ENCODE results near the gene LRG1. TPM values are rescaled to one million over a fixed set of nuclear protein-coding genes. Genes with fewer than 3 reads are reported as not detected.
A peak's percentile ranks its signal among the peaks of the same experiment; 100 is the strongest.

LRG1 gene
- total and polyA plus RNA-seq, 2 of the 13 experiments (the other 11 are each of a cell fraction or from before 2014, with no cell fraction given), result 12.0 to 39.3 TPM

- TF ChIP-seq, protein P1, sequence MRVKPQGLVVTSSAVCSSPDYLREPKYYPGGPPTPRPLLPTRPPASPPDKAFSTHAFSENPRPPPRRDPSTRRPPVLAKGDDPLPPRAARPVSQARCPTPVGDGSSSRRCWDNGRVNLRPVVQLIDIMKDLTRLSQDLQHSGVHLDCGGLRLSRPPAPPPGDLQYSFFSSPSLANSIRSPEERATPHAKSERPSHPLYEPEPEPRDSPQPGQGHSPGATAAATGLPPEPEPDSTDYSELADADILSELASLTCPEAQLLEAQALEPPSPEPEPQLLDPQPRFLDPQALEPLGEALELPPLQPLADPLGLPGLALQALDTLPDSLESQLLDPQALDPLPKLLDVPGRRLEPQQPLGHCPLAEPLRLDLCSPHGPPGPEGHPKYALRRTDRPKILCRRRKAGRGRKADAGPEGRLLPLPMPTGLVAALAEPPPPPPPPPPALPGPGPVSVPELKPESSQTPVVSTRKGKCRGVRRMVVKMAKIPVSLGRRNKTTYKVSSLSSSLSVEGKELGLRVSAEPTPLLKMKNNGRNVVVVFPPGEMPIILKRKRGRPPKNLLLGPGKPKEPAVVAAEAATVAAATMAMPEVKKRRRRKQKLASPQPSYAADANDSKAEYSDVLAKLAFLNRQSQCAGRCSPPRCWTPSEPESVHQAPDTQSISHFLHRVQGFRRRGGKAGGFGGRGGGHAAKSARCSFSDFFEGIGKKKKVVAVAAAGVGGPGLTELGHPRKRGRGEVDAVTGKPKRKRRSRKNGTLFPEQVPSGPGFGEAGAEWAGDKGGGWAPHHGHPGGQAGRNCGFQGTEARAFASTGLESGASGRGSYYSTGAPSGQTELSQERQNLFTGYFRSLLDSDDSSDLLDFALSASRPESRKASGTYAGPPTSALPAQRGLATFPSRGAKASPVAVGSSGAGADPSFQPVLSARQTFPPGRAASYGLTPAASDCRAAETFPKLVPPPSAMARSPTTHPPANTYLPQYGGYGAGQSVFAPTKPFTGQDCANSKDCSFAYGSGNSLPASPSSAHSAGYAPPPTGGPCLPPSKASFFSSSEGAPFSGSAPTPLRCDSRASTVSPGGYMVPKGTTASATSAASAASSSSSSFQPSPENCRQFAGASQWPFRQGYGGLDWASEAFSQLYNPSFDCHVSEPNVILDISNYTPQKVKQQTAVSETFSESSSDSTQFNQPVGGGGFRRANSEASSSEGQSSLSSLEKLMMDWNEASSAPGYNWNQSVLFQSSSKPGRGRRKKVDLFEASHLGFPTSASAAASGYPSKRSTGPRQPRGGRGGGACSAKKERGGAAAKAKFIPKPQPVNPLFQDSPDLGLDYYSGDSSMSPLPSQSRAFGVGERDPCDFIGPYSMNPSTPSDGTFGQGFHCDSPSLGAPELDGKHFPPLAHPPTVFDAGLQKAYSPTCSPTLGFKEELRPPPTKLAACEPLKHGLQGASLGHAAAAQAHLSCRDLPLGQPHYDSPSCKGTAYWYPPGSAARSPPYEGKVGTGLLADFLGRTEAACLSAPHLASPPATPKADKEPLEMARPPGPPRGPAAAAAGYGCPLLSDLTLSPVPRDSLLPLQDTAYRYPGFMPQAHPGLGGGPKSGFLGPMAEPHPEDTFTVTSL (CRISPR knock-in tag; IDR thresholded peaks at IDR 0.05; ENCODE audit: borderline replicate concordance), result no peak
- TF ChIP-seq KAT8 (CRISPR knock-in tag; IDR thresholded peaks at IDR 0.05) (no peak), ZKSCAN8 (CRISPR knock-in tag; IDR thresholded peaks at IDR 0.05; ENCODE audit: borderline replicate concordance) (peak; percentile 18; the same call in 1 of the 2 replicates), DR1 (CRISPR knock-in tag; IDR thresholded peaks at IDR 0.05) (0 out of 2 replicates have a peak, but pooled peaks have one; percentile 59), SMYD3 (CRISPR knock-in tag; IDR thresholded peaks at IDR 0.05) (0 out of 2 replicates have a peak, but pooled peaks have one; percentile 43), ZBTB7B (CRISPR knock-in tag; IDR thresholded peaks at IDR 0.05) (peak; percentile 66), SIN3B (IDR thresholded peaks at IDR 0.05; ENCODE audit: low read length) (peak; percentile 87), TGIF2 (CRISPR knock-in tag; IDR thresholded peaks at IDR 0.05) (peak; percentile 80; the same call in 1 of the 2 replicates), ZNF567 (CRISPR knock-in tag; IDR thresholded peaks at IDR 0.05; ENCODE audit: borderline replicate concordance) (no peak), ZNF501 (CRISPR knock-in tag; IDR thresholded peaks at IDR 0.05) (peak; percentile 59; the same call in 1 of the 2 replicates), E2F5 (CRISPR knock-in tag; conservative IDR thresholded peaks at IDR 0.05) (peak; percentile 83), ASH2L (IDR thresholded peaks at IDR 0.05; ENCODE audit: insufficient read length, low read depth, low read length) (peak; percentile 18), ZNF230 (CRISPR knock-in tag; IDR thresholded peaks at IDR 0.05) (no peak), SNAI1 (CRISPR knock-in tag; IDR thresholded peaks at IDR 0.05; ENCODE audit: borderline replicate concordance) (0 out of 2 replicates have a peak, but pooled peaks have one; percentile 41), CEBPG (CRISPR knock-in tag; IDR thresholded peaks at IDR 0.05) (no peak), CAMTA2 (CRISPR knock-in tag; IDR thresholded peaks at IDR 0.05; ENCODE audit: borderline replicate concordance) (no peak), ISL2 (CRISPR knock-in tag; IDR thresholded peaks at IDR 0.05) (no peak), ZNF343 (CRISPR knock-in tag; IDR thresholded peaks at IDR 0.05) (0 out of 2 replicates have a peak, but pooled peaks have one; percentile 46), CTCF (CRISPR knock-in tag; IDR thresholded peaks at IDR 0.05) (peak; percentile 32), ZNF768 (CRISPR knock-in tag; IDR thresholded peaks at IDR 0.05) (peak; percentile 36; the same call in 1 of the 2 replicates), SMAD1 (CRISPR knock-in tag; IDR thresholded peaks at IDR 0.05; ENCODE audit: borderline replicate concordance, low read depth) (no peak)
Observed at GRCh38 chr19:4534836-4535658, 4.8 kb downstream of the LRG1 start, which contains the start of gene PLIN5 (continued).
